ENCODE data around the gene ARID1B. TPM values are rescaled to one million over a fixed set of nuclear protein-coding genes. Genes with fewer than 3 reads are reported as not detected.
A peak's percentile ranks its signal among the peaks of the same experiment; 100 is the strongest.

The ARID1B gene
- total RNA-seq, 5 donors from 2014 or later (not counting 1 experiment from before 2014, with no cell fraction given): 103 to 161 (median 108) TPM

DNA sequence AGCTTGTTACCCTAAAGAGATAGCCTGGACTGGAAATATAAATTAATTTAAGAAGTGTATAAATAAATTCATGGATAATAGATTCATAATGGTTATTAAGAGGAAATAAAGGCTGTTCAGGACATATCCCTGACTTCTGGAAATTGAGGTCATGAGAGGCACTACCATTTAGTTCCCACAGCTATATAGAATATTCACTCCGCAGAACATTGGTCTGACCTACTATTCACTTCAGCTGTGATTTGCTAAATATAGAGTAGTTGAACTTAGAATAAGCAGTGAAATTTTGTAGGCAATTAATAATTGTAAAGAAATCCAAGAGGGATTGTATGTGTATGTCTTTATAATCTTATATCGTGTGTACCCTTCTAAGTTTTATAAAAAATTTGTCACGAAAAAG lies 112.8 kb downstream of the ARID1B start:
- Histone ChIP-seq H3K27me3 (replicated peaks in 1 of 2; ENCODE audit: control insufficient read depth in 2 of 2, extremely low read depth in 1 of 2, insufficient read depth in 2 of 2, low read length in 1 of 2) (no peaks in the 10 kb centered on the region), H3K9me3 (no peaks in the 10 kb centered on the region), H3K4me3 (ENCODE audit: control insufficient read depth in 1 of 2, extremely low read depth in 1 of 2, low read length in 1 of 2) (no peak overlapping the region), H3K27ac (ENCODE audit: low read length) (no peak overlapping the region), H3K4me1 (ENCODE audit: control insufficient read depth in 1 of 2, extremely low read depth in 1 of 2, insufficient read depth in 2 of 2, low read length in 2 of 2) (peaks cover 0 to 5% of the 10 kb centered on the region in 2 experiments), H3K36me3 (ENCODE audit: control insufficient read depth in 2 of 2, extremely low read depth in 1 of 2, insufficient read depth in 1 of 2, low read length in 1 of 2) (no peaks in the 10 kb centered on the region)
- peaks cover 69 to 77% (median 75%) of the 10 kb centered on the region in 3 donors for H3K4me1 Mint-ChIP-seq
- no peak overlapping the region for H3K27ac Mint-ChIP-seq
- no CpG with 5 or more reads among the region's 3 CpGs for WGBS (ENCODE audit: insufficient coverage)
- no peaks in the 10 kb centered on the region for H3K27me3 Mint-ChIP-seq
- no peak for DNase-seq
- peaks cover 5% of the 10 kb centered on the region for H3K36me3 Mint-ChIP-seq
- no peaks in the 10 kb centered on the region for H3K9me3 Mint-ChIP-seq
- no peak for ATAC-seq (replicated peaks in 1 of 4)
- ChIA-PET CTCF (interaction anchor here in 1 of 2 donors (1.1 kb wide), 1 partner anchor 31 kb away, joined by 3 read pairs; no protein-coding TSS in a partner anchor), POLR2A (no interaction called here)
- no peak overlapping the region for H3K4me3 Mint-ChIP-seq

DNA sequence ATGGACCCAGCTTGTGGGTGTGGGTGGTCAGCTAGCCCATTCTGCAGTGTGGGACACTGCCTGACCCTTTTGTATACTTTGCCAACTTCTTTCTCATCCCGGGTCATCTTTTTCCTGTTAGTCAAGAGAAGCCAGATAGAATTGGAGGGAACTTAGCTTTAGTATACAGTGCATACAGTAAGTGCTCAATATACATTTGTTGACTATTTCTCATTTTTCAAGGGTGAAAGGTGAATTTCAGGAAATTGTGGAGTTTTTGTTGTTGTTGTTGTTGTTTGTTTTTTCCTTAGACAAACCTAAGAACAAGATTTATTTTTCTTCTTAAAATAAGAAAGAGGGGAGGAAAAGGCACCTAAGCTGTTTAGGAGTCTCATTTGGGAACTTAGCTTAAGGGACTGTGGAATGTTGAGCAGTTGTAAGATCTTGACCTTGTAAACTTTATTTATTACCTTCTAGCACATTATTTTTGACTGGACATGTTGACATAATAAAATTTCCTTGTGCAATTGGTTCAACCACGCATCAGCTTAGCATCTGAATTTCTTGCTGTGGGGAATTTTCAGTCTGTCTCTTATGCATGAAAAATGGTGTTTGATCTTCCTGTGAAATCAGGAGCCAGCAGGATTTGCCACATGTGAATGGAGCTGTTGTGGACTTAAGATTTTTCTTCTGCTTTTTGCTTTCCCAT lies 113.6 kb downstream of the ARID1B start:
- Histone ChIP-seq H3K36me3 (ENCODE audit: control insufficient read depth in 2 of 2, extremely low read depth in 1 of 2, insufficient read depth in 1 of 2, low read length in 1 of 2) (no peaks in the 10 kb centered on the region), H3K4me3 (ENCODE audit: control insufficient read depth in 1 of 2, extremely low read depth in 1 of 2, low read length in 1 of 2) (no peak overlapping the region), H3K27me3 (replicated peaks in 1 of 2; ENCODE audit: control insufficient read depth in 2 of 2, extremely low read depth in 1 of 2, insufficient read depth in 2 of 2, low read length in 1 of 2) (no peaks in the 10 kb centered on the region), H3K4me1 (ENCODE audit: control insufficient read depth in 1 of 2, extremely low read depth in 1 of 2, insufficient read depth in 2 of 2, low read length in 2 of 2) (peaks cover 0 to 5% of the 10 kb centered on the region in 2 experiments), H3K27ac (ENCODE audit: low read length) (no peak overlapping the region), H3K9me3 (no peaks in the 10 kb centered on the region)
- CTCF ChIA-PET: no interaction called here
- Mint-ChIP-seq H3K27me3 (no peaks in the 10 kb centered on the region), H3K9me3 (no peaks in the 10 kb centered on the region), H3K36me3 (peaks cover 5% of the 10 kb centered on the region), H3K4me3 (no peak overlapping the region), H3K27ac (no peak overlapping the region), H3K4me1 (peaks cover 71 to 78% (median 74%) of the 10 kb centered on the region in 3 donors)
- 100% methylated on average over 1 of the region's 2 CpGs for WGBS (ENCODE audit: insufficient coverage)
- DNase-seq (no peak), ATAC-seq (replicated peaks in 1 of 4) (no peak)
- POLR2A ChIA-PET: interaction anchor here in 1 of 2 donors (0.6 kb wide), 1 partner anchor 90 kb away, joined by 4 read pairs; no protein-coding TSS in a partner anchor

DNA sequence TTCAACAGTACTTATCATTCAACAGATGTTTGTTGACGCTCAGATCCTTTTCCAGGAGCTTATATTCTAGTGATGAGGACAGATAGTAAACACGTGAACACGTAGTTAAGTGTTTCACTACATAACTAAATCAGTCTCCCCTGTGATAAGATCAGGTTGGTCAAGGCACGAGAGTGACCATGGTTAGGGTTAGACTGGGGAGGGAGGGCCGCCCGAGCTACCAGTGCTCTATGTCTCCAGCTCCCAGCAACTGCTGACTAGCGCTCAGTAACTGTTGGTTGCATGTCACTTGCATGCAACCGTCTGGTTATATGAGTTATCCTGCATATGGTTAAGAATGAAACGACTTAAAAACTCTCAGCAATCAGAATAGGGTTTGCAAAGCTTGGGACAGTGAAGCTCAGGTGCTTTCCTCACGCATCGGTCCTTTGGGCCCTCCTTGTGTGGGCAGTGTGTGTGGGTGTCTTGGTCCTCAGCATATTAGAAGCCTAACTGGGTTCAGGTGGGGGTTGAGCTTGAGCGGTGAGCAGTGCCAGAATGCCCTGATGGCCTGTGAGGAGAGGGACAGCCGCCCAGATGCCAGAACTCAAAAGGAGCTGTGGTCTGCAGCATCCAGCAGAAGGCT lies 120.8 kb downstream of the ARID1B start:
- Histone ChIP-seq H3K36me3 (ENCODE audit: control insufficient read depth in 2 of 2, extremely low read depth in 1 of 2, insufficient read depth in 1 of 2, low read length in 1 of 2) (no peaks in the 10 kb centered on the region), H3K27ac (ENCODE audit: low read length) (no peak overlapping the region), H3K9me3 (no peaks in the 10 kb centered on the region), H3K27me3 (replicated peaks in 1 of 2; ENCODE audit: control insufficient read depth in 2 of 2, extremely low read depth in 1 of 2, insufficient read depth in 2 of 2, low read length in 1 of 2) (no peaks in the 10 kb centered on the region), H3K4me1 (ENCODE audit: control insufficient read depth in 1 of 2, extremely low read depth in 1 of 2, insufficient read depth in 2 of 2, low read length in 2 of 2) (peaks cover 16% of the 10 kb centered on the region in 2 experiments), H3K4me3 (ENCODE audit: control insufficient read depth in 1 of 2, extremely low read depth in 1 of 2, low read length in 1 of 2) (no peak overlapping the region)
- WGBS (ENCODE audit: insufficient coverage): 93% methylated on average over 7 of the region's 13 CpGs
- Mint-ChIP-seq H3K36me3 (peaks cover 10% of the 10 kb centered on the region), H3K27ac (no peak overlapping the region), H3K4me3 (peak overlapping the region in 1 of 3 donors; percentile 33), H3K9me3 (no peaks in the 10 kb centered on the region), H3K4me1 (peaks cover 76 to 85% (median 80%) of the 10 kb centered on the region in 3 donors), H3K27me3 (no peaks in the 10 kb centered on the region)
- DNase-seq (no peak), ATAC-seq (replicated peaks in 1 of 4) (no peak)
- CTCF ChIA-PET: no interaction called here
- POLR2A ChIA-PET: interaction anchor here in 1 of 2 donors (0.7 kb wide), 1 partner anchor 154 kb away, joined by 3 read pairs; no protein-coding TSS in a partner anchor

- Histone ChIP-seq H3K4me3 (ENCODE audit: control insufficient read depth in 1 of 2, extremely low read depth in 1 of 2, low read length in 1 of 2) (no peak overlapping the region), H3K36me3 (ENCODE audit: control insufficient read depth in 2 of 2, extremely low read depth in 1 of 2, insufficient read depth in 1 of 2, low read length in 1 of 2) (no peaks in the 10 kb centered on the region), H3K4me1 (ENCODE audit: control insufficient read depth in 1 of 2, extremely low read depth in 1 of 2, insufficient read depth in 2 of 2, low read length in 2 of 2) (peaks cover 16% of the 10 kb centered on the region in 2 experiments), H3K27me3 (replicated peaks in 1 of 2; ENCODE audit: control insufficient read depth in 2 of 2, extremely low read depth in 1 of 2, insufficient read depth in 2 of 2, low read length in 1 of 2) (no peaks in the 10 kb centered on the region), H3K9me3 (no peaks in the 10 kb centered on the region), H3K27ac (ENCODE audit: low read length) (no peak overlapping the region)
- Mint-ChIP-seq H3K36me3 (peaks cover 19% of the 10 kb centered on the region), H3K27ac (no peak overlapping the region), H3K4me3 (no peak overlapping the region), H3K4me1 (peaks cover 72 to 78% (median 77%) of the 10 kb centered on the region in 3 donors), H3K9me3 (no peaks in the 10 kb centered on the region), H3K27me3 (no peaks in the 10 kb centered on the region)
- 97% methylated on average over 4 of the region's 4 CpGs for WGBS (ENCODE audit: insufficient coverage)
- ATAC-seq (replicated peaks in 1 of 4) (no peak), DNase-seq (no peak)
- POLR2A ChIA-PET: no interaction called here
- CTCF ChIA-PET: no interaction called here
Measured at GRCh38 chr6:156899071-156899470, 121.9 kb downstream of the ARID1B start.

DNA sequence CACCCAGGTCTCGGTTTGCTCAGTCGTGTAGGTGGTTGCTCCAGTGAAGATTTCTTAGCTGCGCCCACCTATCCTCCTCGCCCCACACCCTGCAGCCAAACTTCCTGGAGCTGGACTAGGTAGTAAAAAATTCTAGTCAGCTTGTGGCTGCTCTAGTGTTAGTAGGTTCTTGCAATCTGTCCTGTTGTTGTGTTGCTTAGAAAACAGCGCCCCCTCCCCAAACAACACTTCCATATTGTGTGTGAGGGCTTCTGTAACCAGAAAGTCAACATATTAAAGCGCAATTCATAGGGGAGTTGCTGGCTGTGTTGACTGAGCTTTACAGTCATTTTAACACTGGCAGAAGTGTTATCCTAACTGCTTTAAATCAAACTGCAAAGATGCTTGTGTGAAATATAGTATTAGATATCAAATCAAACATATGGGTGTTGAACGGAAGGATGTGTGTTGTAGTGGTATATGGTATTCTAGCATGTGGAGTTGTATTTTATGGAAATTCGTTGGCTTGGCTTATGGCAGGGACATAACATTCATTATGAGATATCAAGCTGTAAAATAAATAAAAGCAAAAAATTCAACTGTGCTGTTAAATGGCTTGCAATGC lies 122.5 kb downstream of the ARID1B start:
- no peak for DNase-seq
- Histone ChIP-seq H3K36me3 (ENCODE audit: control insufficient read depth in 2 of 2, extremely low read depth in 1 of 2, insufficient read depth in 1 of 2, low read length in 1 of 2) (no peaks in the 10 kb centered on the region), H3K4me1 (ENCODE audit: control insufficient read depth in 1 of 2, extremely low read depth in 1 of 2, insufficient read depth in 2 of 2, low read length in 2 of 2) (peaks cover 16% of the 10 kb centered on the region in 2 experiments), H3K4me3 (ENCODE audit: control insufficient read depth in 1 of 2, extremely low read depth in 1 of 2, low read length in 1 of 2) (no peak overlapping the region), H3K27ac (ENCODE audit: low read length) (no peak overlapping the region), H3K9me3 (no peaks in the 10 kb centered on the region), H3K27me3 (replicated peaks in 1 of 2; ENCODE audit: control insufficient read depth in 2 of 2, extremely low read depth in 1 of 2, insufficient read depth in 2 of 2, low read length in 1 of 2) (no peaks in the 10 kb centered on the region)
- Mint-ChIP-seq H3K4me3 (no peak overlapping the region), H3K9me3 (no peaks in the 10 kb centered on the region), H3K36me3 (peaks cover 22% of the 10 kb centered on the region), H3K27me3 (no peaks in the 10 kb centered on the region), H3K27ac (no peak overlapping the region), H3K4me1 (peaks cover 68 to 75% (median 75%) of the 10 kb centered on the region in 3 donors)
- no peak for ATAC-seq (replicated peaks in 1 of 4)
- ChIA-PET CTCF (no interaction called here), POLR2A (no interaction called here)
- WGBS (ENCODE audit: insufficient coverage): no CpG with 5 or more reads among the region's 8 CpGs

- Mint-ChIP-seq H3K4me1 (peaks cover 65 to 72% (median 69%) of the 10 kb centered on the region in 3 donors), H3K27ac (peak overlapping the region in 1 of 2 donors; percentile 29), H3K36me3 (peaks cover 22% of the 10 kb centered on the region), H3K4me3 (no peak overlapping the region), H3K9me3 (no peaks in the 10 kb centered on the region), H3K27me3 (no peaks in the 10 kb centered on the region)
- H3K27me3 ChIP-seq (replicated peaks in 1 of 2; ENCODE audit: control insufficient read depth in 2 of 2, extremely low read depth in 1 of 2, insufficient read depth in 2 of 2, low read length in 1 of 2): no peaks in the 10 kb centered on the region
- ChIA-PET CTCF (no interaction called here), POLR2A (no interaction called here)
- H3K9me3 ChIP-seq: no peaks in the 10 kb centered on the region
- no peaks in the 10 kb centered on the region for H3K36me3 ChIP-seq (ENCODE audit: control insufficient read depth in 2 of 2, extremely low read depth in 1 of 2, insufficient read depth in 1 of 2, low read length in 1 of 2)
- DNase-seq (no peak), ATAC-seq (replicated peaks in 1 of 4) (no peak)
- no peak overlapping the region for H3K27ac ChIP-seq (ENCODE audit: low read length)
- no peak overlapping the region for H3K4me3 ChIP-seq (ENCODE audit: control insufficient read depth in 1 of 2, extremely low read depth in 1 of 2, low read length in 1 of 2)
- peaks cover 16% of the 10 kb centered on the region in 2 experiments for H3K4me1 ChIP-seq (ENCODE audit: control insufficient read depth in 1 of 2, extremely low read depth in 1 of 2, insufficient read depth in 2 of 2, low read length in 2 of 2)
Measured at GRCh38 chr6:156900292-156900691, 123.1 kb downstream of the ARID1B start.

Measured in T-cell (primary cell).